ENCODE results near the gene EXOC4.

DNA sequence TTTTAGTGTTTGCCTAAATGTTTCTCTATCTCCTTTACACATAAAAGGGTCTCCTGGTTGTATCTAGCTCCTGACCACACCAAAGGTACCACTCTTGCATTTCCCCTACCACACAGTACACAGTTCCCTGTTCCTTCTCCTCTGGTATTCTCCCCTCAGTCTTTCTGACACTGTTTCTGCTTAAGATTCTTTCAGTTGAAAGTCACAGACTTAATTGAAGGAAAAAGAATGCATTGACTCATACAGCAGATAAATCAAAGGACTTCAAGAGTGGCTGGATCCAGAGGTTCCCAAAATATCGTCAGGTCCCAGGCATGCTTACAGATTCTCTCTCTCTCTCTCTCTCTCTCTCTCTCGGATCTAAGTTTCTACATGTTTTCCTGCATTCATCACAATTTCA is 688.6 kb downstream of the EXOC4 start:
- TF ChIP-seq, protein P1, sequence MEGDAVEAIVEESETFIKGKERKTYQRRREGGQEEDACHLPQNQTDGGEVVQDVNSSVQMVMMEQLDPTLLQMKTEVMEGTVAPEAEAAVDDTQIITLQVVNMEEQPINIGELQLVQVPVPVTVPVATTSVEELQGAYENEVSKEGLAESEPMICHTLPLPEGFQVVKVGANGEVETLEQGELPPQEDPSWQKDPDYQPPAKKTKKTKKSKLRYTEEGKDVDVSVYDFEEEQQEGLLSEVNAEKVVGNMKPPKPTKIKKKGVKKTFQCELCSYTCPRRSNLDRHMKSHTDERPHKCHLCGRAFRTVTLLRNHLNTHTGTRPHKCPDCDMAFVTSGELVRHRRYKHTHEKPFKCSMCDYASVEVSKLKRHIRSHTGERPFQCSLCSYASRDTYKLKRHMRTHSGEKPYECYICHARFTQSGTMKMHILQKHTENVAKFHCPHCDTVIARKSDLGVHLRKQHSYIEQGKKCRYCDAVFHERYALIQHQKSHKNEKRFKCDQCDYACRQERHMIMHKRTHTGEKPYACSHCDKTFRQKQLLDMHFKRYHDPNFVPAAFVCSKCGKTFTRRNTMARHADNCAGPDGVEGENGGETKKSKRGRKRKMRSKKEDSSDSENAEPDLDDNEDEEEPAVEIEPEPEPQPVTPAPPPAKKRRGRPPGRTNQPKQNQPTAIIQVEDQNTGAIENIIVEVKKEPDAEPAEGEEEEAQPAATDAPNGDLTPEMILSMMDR (IDR thresholded peaks at IDR 0.05; ENCODE audit: low read depth, low read length, poor library complexity, severe bottlenecking): no peak
- no peak for TF ChIP-seq EZH2phosphoT487 (IDR thresholded peaks at IDR 0.05; ENCODE audit: borderline replicate concordance, low read length)

Measured in DOHH2 (cell line).